Neuronal stem cell (in vitro differentiated cells): Measurements from ENCODE around the gene OPRM1.

Experiments
- DNase-seq: peaks from one replicate; pipeline ENCODE4 v3.0.0-alpha.2; 2013; ENCODE audit warnings: low spot score
- H2AFZ ChIP-seq: one replicate; pipeline ENCODE4 v1.6.1; 2013; ENCODE audit warnings: mild to moderate bottlenecking, low read length, inconsistent platforms
- H2AK5ac ChIP-seq: 2 replicates; pipeline ENCODE4 v1.6.1; 2013; ENCODE audit warnings: low read depth, mild to moderate bottlenecking, inconsistent platforms, low read length, moderate library complexity, mixed read lengths
- H2BK120ac ChIP-seq: 2 replicates; pipeline ENCODE4 v1.6.1; 2013; ENCODE audit warnings: low read depth, mild to moderate bottlenecking, inconsistent platforms, low read length, moderate library complexity, mixed read lengths
- H2BK12ac ChIP-seq: one replicate; pipeline ENCODE4 v1.6.1; 2013; ENCODE audit warnings: low read length, inconsistent platforms
- H2BK15ac ChIP-seq: 2 replicates; pipeline ENCODE4 v1.6.1; 2013; ENCODE audit warnings: mild to moderate bottlenecking, low read length, inconsistent platforms, mixed read lengths
- H2BK5ac ChIP-seq: one replicate; pipeline ENCODE4 v1.6.1; 2013; ENCODE audit warnings: inconsistent platforms, mild to moderate bottlenecking, low read length, moderate library complexity
- H3K14ac ChIP-seq: one replicate; pipeline ENCODE4 v1.6.1; 2013; ENCODE audit warnings: low read length, inconsistent platforms
- H3K18ac ChIP-seq: 2 replicates; pipeline ENCODE4 v1.6.1; 2013; ENCODE audit warnings: low read length, inconsistent platforms
- H3K23ac ChIP-seq: 2 replicates; pipeline ENCODE4 v1.6.1; 2013; ENCODE audit warnings: low read depth, mild to moderate bottlenecking, mixed read lengths, low read length, inconsistent platforms; ENCODE audit not compliant: poor library complexity
- H3K27ac ChIP-seq: replicated peaks from 3 replicates; pipeline ENCODE4 v1.5.1; 2013; ENCODE audit warnings: low read length, inconsistent platforms
- H3K27me3 ChIP-seq, 3 experiments: 2 replicates each; pipeline ENCODE4 v1.6.1; 2013; ENCODE audit warnings: low read length in 3 of 3, mild to moderate bottlenecking in 2 of 3, inconsistent platforms in 1 of 3, low read depth in 1 of 3, mixed read lengths in 1 of 3, moderate library complexity in 1 of 3; ENCODE audit not compliant: control insufficient read depth in 3 of 3, insufficient read depth in 3 of 3
- H3K36me3 ChIP-seq, 2 donors: replicated peaks in 1 of 2; 2 replicates each; pipeline ENCODE4 v1.6.1; 2013; ENCODE audit warnings: low read length in 2 of 2; ENCODE audit not compliant: control insufficient read depth in 2 of 2, insufficient read depth in 2 of 2
- H3K4ac ChIP-seq: 2 replicates; pipeline ENCODE4 v1.6.1; 2013; ENCODE audit warnings: inconsistent platforms, mild to moderate bottlenecking, low read length, moderate library complexity
- H3K4me1 ChIP-seq, 2 donors: 1 replicate in 1 of 2; 2 replicates in 1 of 2; pipeline ENCODE4 v1.6.1; 2013; ENCODE audit warnings: low read length in 2 of 2, low read depth in 1 of 2; ENCODE audit not compliant: control insufficient read depth in 2 of 2, insufficient read depth in 1 of 2
- H3K4me2 ChIP-seq: one replicate; pipeline ENCODE4 v1.6.1; 2013; ENCODE audit warnings: mild to moderate bottlenecking, low read length, inconsistent platforms; ENCODE audit not compliant: insufficient read depth, poor library complexity, severe bottlenecking
- H3K4me3 ChIP-seq, 2 donors: 2 replicates each; pipeline ENCODE4 v1.5.1; 2013; ENCODE audit warnings: low read length in 2 of 2, mild to moderate bottlenecking in 2 of 2, inconsistent platforms in 1 of 2, moderate library complexity in 1 of 2
- H3K79me1 ChIP-seq: one replicate; pipeline ENCODE4 v1.6.1; 2013; ENCODE audit warnings: low read depth, mild to moderate bottlenecking, inconsistent platforms, low read length, moderate library complexity
- H3K9ac ChIP-seq: one replicate; pipeline ENCODE4 v1.6.1; 2013; ENCODE audit warnings: mild to moderate bottlenecking, low read depth, low read length, inconsistent platforms; ENCODE audit not compliant: poor library complexity
- H3K9me3 ChIP-seq, 2 donors: replicated peaks in 1 of 2; 2 replicates each; pipeline versions ENCODE3 to v1.6.1; 2013; ENCODE audit warnings: low read length in 2 of 2, mild to moderate bottlenecking in 2 of 2, inconsistent platforms in 1 of 2, low read depth in 1 of 2, mixed read lengths in 1 of 2, moderate library complexity in 1 of 2; ENCODE audit not compliant: control insufficient read depth in 2 of 2, insufficient read depth in 1 of 2
- H4K8ac ChIP-seq: one replicate; pipeline ENCODE4 v1.6.1; 2013; ENCODE audit warnings: low read depth, mild to moderate bottlenecking, inconsistent platforms, low read length, moderate library complexity
- H4K91ac ChIP-seq: one replicate; pipeline ENCODE4 v1.6.1; 2013; ENCODE audit warnings: low read length, low read depth, mild to moderate bottlenecking, inconsistent platforms; ENCODE audit not compliant: poor library complexity
- WGBS, 2 donors: extraction: QIAGEN DNeasy Blood & Tissue Kit; methylation state at CpG; one replicate each; pipeline ENCODE4 v1.1.7; 2013; ENCODE audit warnings: missing lambda C conversion rate in 2 of 2, mixed read lengths in 1 of 2; ENCODE audit not compliant: insufficient read length in 2 of 2, insufficient replicate concordance in 1 of 2; ENCODE audit errors: extremely low coverage in 2 of 2; 5-methylcytosine and 5-hydroxymethylcytosine counted together

OPRM1 gene

DNA sequence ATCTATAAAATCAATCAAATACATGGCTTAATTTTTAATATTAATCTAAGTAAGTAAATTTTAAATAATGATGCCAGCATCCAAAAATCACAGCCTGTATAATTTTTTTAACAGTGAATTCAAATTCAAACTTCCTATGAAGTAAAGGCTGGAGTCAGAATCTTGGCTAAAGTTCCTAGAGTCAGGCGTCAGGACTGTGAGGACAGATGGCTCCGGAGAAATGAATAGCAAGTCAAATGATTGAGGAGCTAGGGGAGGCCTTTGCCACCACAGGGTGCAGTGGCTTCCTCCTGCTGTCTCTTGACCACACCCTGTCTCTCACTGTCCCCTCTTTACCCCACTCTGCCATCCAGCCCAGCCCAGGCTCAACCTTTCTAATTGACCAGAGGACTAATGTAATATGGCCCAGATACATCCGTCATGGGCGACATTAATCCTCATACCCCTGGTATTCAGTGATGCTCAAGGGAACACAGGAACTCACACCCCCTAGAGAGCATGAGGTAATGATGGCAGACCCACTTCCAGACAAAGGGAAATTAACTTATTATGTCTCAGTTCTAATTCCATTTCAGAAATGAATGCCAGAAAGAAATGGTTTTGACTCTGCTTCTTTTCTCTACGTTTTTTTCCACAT lies 53.4 kb downstream of the OPRM1 start:
- Histone ChIP-seq H3K9ac (no peak overlapping the region), H2BK5ac (no peak overlapping the region), H3K18ac (no peak overlapping the region), H4K8ac (no peak overlapping the region), H3K79me1 (no peaks in the 10 kb centered on the region), H3K4me2 (no peak overlapping the region), H3K4ac (no peak overlapping the region), H3K23ac (no peak overlapping the region), H3K36me3 (no peaks in the 10 kb centered on the region), H3K27ac (no peak overlapping the region), H2AFZ (no peak overlapping the region), H3K14ac (no peak overlapping the region), H2BK12ac (no peak overlapping the region), H3K4me3 (no peak overlapping the region), H2BK120ac (no peak overlapping the region), H4K91ac (no peak overlapping the region), H3K4me1 (no peaks in the 10 kb centered on the region), H3K27me3 (no peaks in the 10 kb centered on the region), H3K9me3 (no peaks in the 10 kb centered on the region), H2BK15ac (no peak overlapping the region), H2AK5ac (no peak overlapping the region)
- no peak for DNase-seq
- no CpG with 5 or more reads among the region's 5 CpGs for WGBS, 2 donors

DNA sequence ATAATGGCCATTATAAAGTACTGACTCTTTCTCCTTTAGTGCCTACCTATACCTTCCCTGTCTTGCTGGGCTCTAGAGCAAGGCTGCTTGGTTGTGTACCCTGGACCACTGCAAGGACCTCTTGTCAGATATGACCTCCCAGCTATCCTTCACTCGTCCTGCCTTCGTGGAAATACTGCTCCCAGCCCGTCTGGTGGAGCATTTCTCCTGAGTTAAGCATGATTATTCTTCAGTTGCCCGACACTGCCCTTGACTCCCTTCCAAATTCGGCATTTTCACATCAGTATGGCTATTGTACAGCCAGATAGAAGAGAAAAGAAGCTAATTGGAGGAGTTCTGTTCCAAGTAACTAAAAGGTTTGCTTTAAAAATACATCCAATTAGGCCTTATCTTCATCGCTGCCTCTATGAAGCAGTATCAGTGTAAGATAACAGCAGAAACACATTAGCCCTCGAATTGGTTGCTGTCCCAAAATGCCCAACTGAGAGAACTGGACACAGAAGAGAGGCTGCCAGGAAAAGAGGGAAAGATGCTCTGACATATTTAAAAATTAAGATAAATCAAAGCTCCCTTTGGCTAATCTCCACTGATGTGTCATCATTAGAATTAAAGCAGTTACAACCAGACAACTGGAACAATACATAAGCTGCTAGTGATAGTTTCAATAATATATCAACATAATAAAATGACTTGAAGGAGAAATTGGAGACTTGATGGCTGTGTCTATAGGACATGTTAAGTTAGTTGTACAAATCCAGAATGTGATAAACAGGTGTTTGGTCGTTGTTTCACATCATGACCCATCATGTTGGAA lies 54.4 kb downstream of the OPRM1 start:
- H3K14ac ChIP-seq = no peak overlapping the region
- no peaks in the 10 kb centered on the region for H3K36me3 ChIP-seq
- no peak overlapping the region for H2AK5ac ChIP-seq
- H3K4me3 ChIP-seq = no peak overlapping the region
- no peak overlapping the region for H2BK5ac ChIP-seq
- H2BK12ac ChIP-seq = no peak overlapping the region
- H3K27me3 ChIP-seq = no peaks in the 10 kb centered on the region
- no CpG with 5 or more reads among the region's 8 CpGs for WGBS, 2 donors
- no peak overlapping the region for H4K91ac ChIP-seq
- no peak overlapping the region for H4K8ac ChIP-seq
- H3K9me3 ChIP-seq = no peaks in the 10 kb centered on the region
- no peak overlapping the region for H2BK120ac ChIP-seq
- no peak overlapping the region for H3K4ac ChIP-seq
- H2BK15ac ChIP-seq = no peak overlapping the region
- no peak overlapping the region for H3K23ac ChIP-seq
- H3K4me2 ChIP-seq = no peak overlapping the region
- no peak overlapping the region for H3K18ac ChIP-seq
- no peaks in the 10 kb centered on the region for H3K79me1 ChIP-seq
- H3K4me1 ChIP-seq = no peaks in the 10 kb centered on the region
- no peak overlapping the region for H2AFZ ChIP-seq
- no peak overlapping the region for H3K9ac ChIP-seq
- no peak for DNase-seq
- H3K27ac ChIP-seq = no peak overlapping the region

- H4K91ac ChIP-seq = no peak overlapping the region
- no peak for DNase-seq
- H3K27me3 ChIP-seq = no peaks in the 10 kb centered on the region
- no peaks in the 10 kb centered on the region for H3K79me1 ChIP-seq
- no peak overlapping the region for H3K14ac ChIP-seq
- no peak overlapping the region for H2AK5ac ChIP-seq
- H3K18ac ChIP-seq = no peak overlapping the region
- no peak overlapping the region for H2BK15ac ChIP-seq
- H3K23ac ChIP-seq = no peak overlapping the region
- no peak overlapping the region for H2AFZ ChIP-seq
- no peak overlapping the region for H3K27ac ChIP-seq
- H3K4me3 ChIP-seq = no peak overlapping the region
- H3K9ac ChIP-seq = no peak overlapping the region
- no peaks in the 10 kb centered on the region for H3K4me1 ChIP-seq
- no peaks in the 10 kb centered on the region for H3K9me3 ChIP-seq
- H3K4me2 ChIP-seq = no peak overlapping the region
- H2BK5ac ChIP-seq = no peak overlapping the region
- no peak overlapping the region for H2BK120ac ChIP-seq
- no peak overlapping the region for H2BK12ac ChIP-seq
- H3K4ac ChIP-seq = no peak overlapping the region
- H4K8ac ChIP-seq = no peak overlapping the region
- WGBS, 2 donors = no CpG with 5 or more reads among the region's 5 CpGs
- H3K36me3 ChIP-seq = no peaks in the 10 kb centered on the region
Observed at GRCh38 chr6:154095571-154095970, 56.5 kb downstream of the OPRM1 start.

DNA sequence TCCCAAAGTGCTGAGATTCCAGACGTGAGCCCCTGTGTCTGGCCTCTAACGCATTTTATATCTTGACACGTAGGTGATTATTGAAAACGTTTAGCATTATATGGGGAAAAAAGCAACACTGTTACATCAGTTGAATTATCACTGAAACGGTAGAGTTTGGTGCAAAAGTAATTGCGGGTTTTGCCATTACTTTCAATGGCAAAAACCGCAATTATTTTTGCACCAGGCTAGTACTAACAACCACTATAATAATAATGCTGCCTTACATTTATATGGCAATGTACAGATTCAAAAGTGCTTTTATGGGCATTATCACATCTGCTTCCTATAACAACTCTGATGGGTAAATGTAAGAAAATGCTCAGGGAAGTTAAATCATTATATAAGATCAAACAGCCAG lies 57.3 kb downstream of the OPRM1 start:
- Histone ChIP-seq H3K4me1 (no peaks in the 10 kb centered on the region), H3K36me3 (no peaks in the 10 kb centered on the region), H3K18ac (no peak overlapping the region), H2BK12ac (no peak overlapping the region), H3K9me3 (no peaks in the 10 kb centered on the region), H2AK5ac (no peak overlapping the region), H2BK120ac (no peak overlapping the region), H4K91ac (no peak overlapping the region), H2AFZ (no peak overlapping the region), H3K4ac (no peak overlapping the region), H3K27me3 (no peaks in the 10 kb centered on the region), H3K14ac (no peak overlapping the region), H4K8ac (no peak overlapping the region), H2BK15ac (no peak overlapping the region), H3K9ac (no peak overlapping the region), H3K27ac (no peak overlapping the region), H3K4me2 (no peak overlapping the region), H2BK5ac (no peak overlapping the region), H3K4me3 (no peak overlapping the region), H3K23ac (no peak overlapping the region), H3K79me1 (no peaks in the 10 kb centered on the region)
- DNase-seq = no peak
- WGBS, 2 donors = no CpG with 5 or more reads among the region's 7 CpGs
